Activated CD4-positive, alpha-beta memory T cell treated with anti-CD3 and anti-CD28 coated beads for 36 hours (primary cell): ENCODE data around the gene FMC1. TPM values are rescaled to one million over a fixed set of nuclear protein-coding genes. Genes with fewer than 3 reads are reported as not detected.
A peak's percentile ranks its signal among the peaks of the same experiment; 100 is the strongest.
"Not testable (repeated sequence)": the region's sequence is repeated elsewhere in the genome, so short reads cannot be mapped to it uniquely, and the experiment has no call there.

Experiments
- CTCF ChIA-PET: fragments of 350-600 bp; sonication (Branson Sonifier 250); formaldehyde crosslinking; loops from one replicate; lab custom pipeline; 2021; ENCODE audit warnings: antibody characterized with exemption, inconsistent platforms; lab: Charles Lee
- POLR2A ChIA-PET: fragments of 350-600 bp; sonication (Branson Sonifier 250); formaldehyde crosslinking; loops from one replicate; lab custom pipeline; 2021; ENCODE audit warnings: antibody characterized with exemption; lab: Charles Lee
- DNase-seq: peaks from one replicate; pipeline ENCODE4 v3.0.0-alpha.2; 2020
- H3K27ac Mint-ChIP-seq: one replicate; pipeline ENCODE4 v1.8.0; 2021; ENCODE audit warnings: mixed read lengths
- H3K27me3 Mint-ChIP-seq: one replicate; pipeline ENCODE4 v1.8.0; 2021; ENCODE audit warnings: mixed read lengths
- H3K36me3 Mint-ChIP-seq: one replicate; pipeline ENCODE4 v1.8.0; 2021; ENCODE audit warnings: mixed read lengths
- H3K4me1 Mint-ChIP-seq: one replicate; pipeline ENCODE4 v1.8.0; 2021; ENCODE audit warnings: low read depth, mixed read lengths
- H3K4me3 Mint-ChIP-seq: one replicate; pipeline ENCODE4 v1.8.0; 2021; ENCODE audit warnings: mild to moderate bottlenecking, mixed read lengths
- H3K9me3 Mint-ChIP-seq: one replicate; pipeline ENCODE4 v1.8.0; 2021; ENCODE audit warnings: mixed read lengths
- intact Hi-C: fragments of 100-400 bp; cut with micrococcal nuclease; formaldehyde crosslinking; loops from one replicate; pipeline ENCODE4 v1.15.1; 2023
- total RNA-seq, 2 experiments: library from RNA; stranded (reverse); gene quantifications; one replicate each; pipeline ENCODE4 v1.2.3, GENCODE V29; 2021

The FMC1 gene
- 1 to 10 TPM; 4.4 to 5.0 TPM for total RNA-seq

DNA sequence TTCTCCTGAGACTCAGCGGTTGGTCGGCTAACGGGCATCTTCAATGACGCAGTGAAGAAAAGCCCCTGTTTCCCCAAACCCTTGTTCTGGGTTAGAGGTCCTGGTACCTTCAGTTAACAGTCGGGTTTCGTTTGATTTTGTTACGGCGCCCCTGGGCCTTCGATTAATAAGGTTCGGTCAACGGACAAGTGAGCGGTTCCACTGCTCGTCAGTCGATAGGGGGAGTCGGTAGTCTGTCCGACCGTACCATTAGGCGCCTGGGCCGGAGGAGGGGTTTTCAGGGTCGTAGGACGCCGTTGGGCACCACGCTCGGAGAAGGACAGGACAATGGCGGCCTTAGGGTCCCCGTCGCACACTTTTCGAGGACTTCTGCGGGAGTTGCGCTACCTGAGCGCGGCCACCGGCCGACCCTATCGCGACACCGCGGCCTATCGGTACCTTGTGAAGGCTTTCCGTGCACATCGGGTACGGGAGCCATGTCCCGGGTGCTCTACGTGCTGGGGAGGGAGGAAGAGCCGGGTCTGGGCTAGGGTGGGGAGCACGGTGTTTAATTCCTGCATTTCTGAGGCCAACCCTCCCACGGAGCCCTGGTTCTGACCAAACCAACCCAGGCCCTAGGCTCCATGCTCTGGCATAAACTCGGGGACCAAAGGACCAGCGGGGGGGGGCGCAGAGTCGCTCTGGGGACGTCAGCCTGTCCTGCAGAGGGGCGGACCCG lies at the start of gene FMC1:
Gene FMC1 (plus strand): TSS at position 280 of the 718 bp plus-strand sequence. CDS start 48 bp downstream, at position 328.
- H3K9me3 Mint-ChIP-seq: peaks cover 15% of the 10 kb centered on the region
- H3K36me3 Mint-ChIP-seq: peaks cover 10% of the 10 kb centered on the region
- CTCF ChIA-PET: interaction anchor here (1.4 to 2.2 kb wide), 2 partner anchors 11 to 324 kb away, joined by 4 to 7 read pairs; no protein-coding TSS in a partner anchor

DNA sequence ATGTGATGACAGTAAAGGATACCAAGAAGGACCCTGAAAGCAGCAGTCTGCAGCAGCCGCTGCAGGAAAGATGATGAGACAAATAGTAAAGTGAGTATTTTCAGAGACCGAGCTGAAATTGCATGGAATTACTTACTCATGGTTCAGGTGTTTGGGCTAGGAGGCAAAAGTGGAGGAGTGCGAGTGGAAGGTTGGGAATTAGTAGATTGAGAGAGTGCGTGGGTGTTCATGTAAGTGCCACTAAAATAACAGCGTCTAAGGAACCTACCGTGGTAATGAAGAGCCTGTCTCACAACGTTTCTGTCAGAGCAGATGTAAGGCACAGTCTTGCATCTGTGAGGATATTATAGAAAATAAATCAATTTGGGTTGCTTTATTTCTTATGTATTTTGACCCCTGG lies 48.3 kb upstream of the FMC1 start:
- Mint-ChIP-seq H3K27ac (no peak overlapping the region), H3K4me3 (no peak overlapping the region), H3K36me3 (peaks cover 5% of the 10 kb centered on the region), H3K27me3 (no peaks in the 10 kb centered on the region), H3K9me3 (no peaks in the 10 kb centered on the region), H3K4me1 (peaks cover 3% of the 10 kb centered on the region)
- intact Hi-C loops: no loop called here
- DNase-seq: no peak
- ChIA-PET POLR2A (no interaction called here), CTCF (no interaction called here)

More for the DNA sequence above, at the start of gene FMC1:
- peaks cover 4% of the 10 kb centered on the region for H3K27me3 Mint-ChIP-seq
- H3K4me3 Mint-ChIP-seq: peak within 1 kb of the TSS; percentile 86
- POLR2A ChIA-PET: interaction anchor here (0.6 to 2.6 kb wide), 2 partner anchors 18 to 290 kb away, joined by 3 to 29 read pairs; partner anchors contain the start of gene LUC7L2
- H3K27ac Mint-ChIP-seq: peak within 1 kb of the TSS; percentile 99
- intact Hi-C loops: loop anchor here (2.0 to 10.0 kb wide), 3 partner anchors 246 to 879 kb away; partner anchors contain the start of gene TRIM24
- H3K4me1 Mint-ChIP-seq: peaks cover 27% of the 10 kb centered on the region
- peak; percentile 92 for DNase-seq

DNA sequence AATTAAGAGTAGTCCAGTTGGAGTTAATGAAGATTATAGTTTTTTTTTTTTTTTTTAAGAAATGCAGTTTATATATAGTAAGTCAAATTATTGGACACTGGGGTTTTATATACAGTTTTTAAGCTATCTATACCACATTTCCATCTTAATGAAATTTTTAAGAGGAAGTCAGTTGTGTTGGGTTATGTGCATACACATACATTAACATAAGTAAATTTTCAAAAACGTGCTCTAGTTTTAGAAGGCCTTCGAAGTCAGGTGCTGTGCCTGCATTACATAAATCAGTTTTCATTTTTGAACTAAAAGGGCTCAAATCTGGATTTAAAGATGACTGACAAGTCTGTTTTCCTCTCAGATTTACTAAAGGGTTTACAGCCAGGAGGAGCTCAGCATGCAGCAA lies 47.6 kb upstream of the FMC1 start:
- intact Hi-C loops: no loop called here
- no peak for DNase-seq
- ChIA-PET POLR2A (no interaction called here), CTCF (no interaction called here)
- H3K4me3 Mint-ChIP-seq: no peak overlapping the region
- H3K4me1 Mint-ChIP-seq: peaks cover 3% of the 10 kb centered on the region
- H3K9me3 Mint-ChIP-seq: no peaks in the 10 kb centered on the region
- H3K36me3 Mint-ChIP-seq: peaks cover 7% of the 10 kb centered on the region
- no peaks in the 10 kb centered on the region for H3K27me3 Mint-ChIP-seq
- no peak overlapping the region for H3K27ac Mint-ChIP-seq

GRCh38 chr7:139294241-139294640 lies 46.9 kb upstream of the FMC1 start:
- no peak for DNase-seq
- ChIA-PET CTCF (no interaction called here), POLR2A (no interaction called here)
- intact Hi-C loops: no loop called here
- peaks cover 3% of the 10 kb centered on the region for H3K4me1 Mint-ChIP-seq
- H3K4me3 Mint-ChIP-seq: no peak overlapping the region
- H3K9me3 Mint-ChIP-seq: no peaks in the 10 kb centered on the region
- no peak overlapping the region for H3K27ac Mint-ChIP-seq
- no peaks in the 10 kb centered on the region for H3K27me3 Mint-ChIP-seq
- peaks cover 7% of the 10 kb centered on the region for H3K36me3 Mint-ChIP-seq

DNA sequence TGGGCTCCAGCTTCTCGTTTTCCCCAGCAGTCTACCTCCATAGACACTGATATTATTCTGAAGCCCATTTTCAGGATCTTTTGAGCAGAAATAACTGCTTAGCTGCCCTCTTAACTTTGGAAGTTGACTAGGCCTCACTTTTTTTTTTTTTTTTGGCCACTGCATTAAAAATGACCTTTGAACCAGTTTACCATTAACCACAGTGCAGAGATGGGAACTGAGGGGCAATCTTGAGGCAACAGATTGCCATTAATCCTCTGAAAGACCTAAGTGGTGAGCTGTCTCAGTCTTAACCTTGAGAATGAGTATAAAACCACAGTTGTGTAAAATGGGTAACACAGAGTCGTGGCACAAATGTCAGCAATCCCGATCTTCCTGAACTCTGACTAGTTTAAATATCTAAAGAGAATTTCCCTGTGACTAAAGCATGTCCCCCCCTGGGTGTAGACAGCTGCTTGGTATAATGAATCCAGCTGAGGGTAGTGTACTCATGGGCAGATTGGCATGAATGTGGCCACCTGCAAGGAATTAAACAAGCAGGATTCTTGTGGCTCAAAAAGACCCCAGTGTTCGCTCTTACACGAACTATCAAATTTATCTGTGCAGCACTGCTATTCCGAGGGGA lies 46.1 kb upstream of the FMC1 start:
- no peaks in the 10 kb centered on the region for H3K9me3 Mint-ChIP-seq
- DNase-seq: no peak
- H3K36me3 Mint-ChIP-seq: peaks cover 9% of the 10 kb centered on the region
- intact Hi-C loops: no loop called here
- ChIA-PET POLR2A (no interaction called here), CTCF (interaction anchor here (0.7 kb wide), 1 partner anchor 277 kb away, joined by 3 read pairs; no protein-coding TSS in a partner anchor)
- H3K4me3 Mint-ChIP-seq: no peak overlapping the region
- H3K27ac Mint-ChIP-seq: no peak overlapping the region
- H3K27me3 Mint-ChIP-seq: no peaks in the 10 kb centered on the region
- peaks cover 3% of the 10 kb centered on the region for H3K4me1 Mint-ChIP-seq

- Mint-ChIP-seq H3K27me3 (no peaks in the 10 kb centered on the region), H3K9me3 (no peaks in the 10 kb centered on the region), H3K4me3 (no peak overlapping the region), H3K4me1 (peaks cover under 1% of the 10 kb centered on the region), H3K36me3 (peaks cover 9% of the 10 kb centered on the region), H3K27ac (no peak overlapping the region)
- intact Hi-C loops: no loop called here
- ChIA-PET CTCF (no interaction called here), POLR2A (no interaction called here)
- DNase-seq: no peak
Observed at GRCh38 chr7:139297795-139298194, 43.3 kb upstream of the FMC1 start.

- CTCF ChIA-PET: no interaction called here
- no peak for DNase-seq
- Mint-ChIP-seq H3K9me3 (no peaks in the 10 kb centered on the region), H3K27ac (no peak overlapping the region), H3K4me3 (no peak overlapping the region), H3K4me1 (no peaks in the 10 kb centered on the region), H3K36me3 (peaks cover 9% of the 10 kb centered on the region), H3K27me3 (no peaks in the 10 kb centered on the region)
- intact Hi-C loops: no loop called here
- POLR2A ChIA-PET: no interaction called here
Observed at GRCh38 chr7:139299296-139299695, 41.8 kb upstream of the FMC1 start.

DNA sequence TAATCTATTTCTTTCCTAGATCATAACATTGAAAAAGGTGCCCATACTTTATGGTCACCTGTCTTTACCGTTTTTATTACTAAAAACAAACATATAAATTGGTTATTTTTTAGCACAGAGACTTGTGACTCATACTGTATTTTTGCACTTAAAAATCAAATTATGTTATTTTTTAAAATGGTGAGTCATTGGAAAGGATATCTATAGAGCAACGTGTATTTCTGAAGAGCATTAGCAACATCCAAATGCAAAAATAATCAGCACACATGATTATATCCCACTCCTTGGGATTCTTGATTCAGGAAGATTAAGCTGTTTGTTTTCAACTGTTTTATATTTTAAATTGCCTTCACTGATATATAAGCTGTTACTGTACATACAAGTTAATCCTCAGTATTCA lies 40.7 kb upstream of the FMC1 start:
- H3K27me3 Mint-ChIP-seq: no peaks in the 10 kb centered on the region
- no peaks in the 10 kb centered on the region for H3K9me3 Mint-ChIP-seq
- intact Hi-C loops: no loop called here
- ChIA-PET CTCF (no interaction called here), POLR2A (no interaction called here)
- H3K27ac Mint-ChIP-seq: no peak overlapping the region
- DNase-seq: no peak
- peaks cover 9% of the 10 kb centered on the region for H3K36me3 Mint-ChIP-seq
- H3K4me3 Mint-ChIP-seq: no peak overlapping the region
- no peaks in the 10 kb centered on the region for H3K4me1 Mint-ChIP-seq

DNA sequence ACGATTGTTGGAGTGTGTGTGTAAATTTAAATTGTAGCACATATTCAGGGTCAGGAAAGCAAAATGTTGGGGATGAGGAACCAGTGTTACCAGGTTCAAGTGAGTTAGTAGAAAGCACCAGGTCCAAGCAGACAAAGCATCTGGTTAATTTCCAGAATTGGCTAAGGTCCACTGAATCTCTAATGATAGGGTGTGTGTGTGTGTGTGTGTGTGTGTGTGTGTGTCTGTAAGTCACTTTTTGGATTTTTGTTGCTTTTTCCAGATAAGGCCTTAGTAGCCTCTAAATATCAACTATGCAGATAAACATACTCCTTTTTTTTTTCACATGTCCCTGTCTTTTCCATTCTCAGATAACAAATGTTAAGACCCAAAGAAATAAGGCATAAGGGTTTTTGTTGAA lies 36.6 kb upstream of the FMC1 start:
- ChIA-PET CTCF (no interaction called here), POLR2A (no interaction called here)
- Mint-ChIP-seq H3K4me1 (no peaks in the 10 kb centered on the region), H3K27me3 (no peaks in the 10 kb centered on the region), H3K9me3 (no peaks in the 10 kb centered on the region), H3K4me3 (no peak overlapping the region), H3K36me3 (peaks cover 3% of the 10 kb centered on the region), H3K27ac (no peak overlapping the region)
- intact Hi-C loops: no loop called here
- no peak for DNase-seq

- no peak overlapping the region for H3K4me3 Mint-ChIP-seq
- no peaks in the 10 kb centered on the region for H3K4me1 Mint-ChIP-seq
- peaks cover 1% of the 10 kb centered on the region for H3K27me3 Mint-ChIP-seq
- intact Hi-C loops: no loop called here
- ChIA-PET CTCF (interaction anchor here (0.7 kb wide), 1 partner anchor 116 kb away, joined by 3 read pairs; no protein-coding TSS in a partner anchor), POLR2A (no interaction called here)
- no peak for DNase-seq
- H3K36me3 Mint-ChIP-seq: no peaks in the 10 kb centered on the region
- no peaks in the 10 kb centered on the region for H3K9me3 Mint-ChIP-seq
- H3K27ac Mint-ChIP-seq: no peak overlapping the region
Observed at GRCh38 chr7:139317939-139318505, 23.1 kb upstream of the FMC1 start.

DNA sequence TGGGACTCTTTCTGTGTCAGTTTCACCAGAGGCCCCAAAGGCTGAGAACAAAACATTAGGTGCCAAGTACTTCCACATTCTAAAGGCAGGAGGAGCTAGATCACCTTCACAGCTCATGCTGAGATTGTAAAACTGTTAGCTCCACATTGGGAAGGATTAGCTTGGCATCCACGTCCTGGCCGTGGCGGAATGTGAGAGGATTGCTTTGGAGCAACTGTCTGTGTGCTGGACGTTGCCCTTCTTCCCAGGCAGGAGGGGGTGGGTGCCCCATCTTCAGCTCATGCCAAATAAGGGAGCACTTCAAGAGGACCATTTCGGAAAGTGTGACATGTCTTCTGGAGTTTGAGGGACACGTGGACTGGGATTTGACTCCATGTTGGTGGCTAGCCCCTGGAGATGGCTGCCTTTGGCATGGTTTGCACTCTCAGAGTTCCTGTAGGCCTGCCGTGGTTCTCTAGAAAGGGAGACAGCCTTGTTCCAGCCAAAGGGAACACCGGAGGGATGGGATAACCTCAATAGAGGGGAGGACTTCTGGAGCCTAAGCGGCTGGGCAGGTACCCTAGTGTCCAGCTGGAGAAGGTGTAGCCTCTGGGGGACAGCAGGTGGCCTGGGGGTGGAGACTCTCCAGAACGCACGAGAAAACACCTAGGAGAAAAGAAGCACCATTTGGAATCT lies 19.9 kb upstream of the FMC1 start:
- Mint-ChIP-seq H3K36me3 (no peaks in the 10 kb centered on the region), H3K9me3 (no peaks in the 10 kb centered on the region), H3K27ac (no peak overlapping the region), H3K27me3 (peaks cover 1% of the 10 kb centered on the region), H3K4me1 (no peaks in the 10 kb centered on the region), H3K4me3 (no peak overlapping the region)
- POLR2A ChIA-PET: no interaction called here
- CTCF ChIA-PET: interaction anchor here (0.7 kb wide), 1 partner anchor 42 kb away, joined by 4 read pairs; no protein-coding TSS in a partner anchor
- DNase-seq: no peak
- intact Hi-C loops: no loop called here

DNA sequence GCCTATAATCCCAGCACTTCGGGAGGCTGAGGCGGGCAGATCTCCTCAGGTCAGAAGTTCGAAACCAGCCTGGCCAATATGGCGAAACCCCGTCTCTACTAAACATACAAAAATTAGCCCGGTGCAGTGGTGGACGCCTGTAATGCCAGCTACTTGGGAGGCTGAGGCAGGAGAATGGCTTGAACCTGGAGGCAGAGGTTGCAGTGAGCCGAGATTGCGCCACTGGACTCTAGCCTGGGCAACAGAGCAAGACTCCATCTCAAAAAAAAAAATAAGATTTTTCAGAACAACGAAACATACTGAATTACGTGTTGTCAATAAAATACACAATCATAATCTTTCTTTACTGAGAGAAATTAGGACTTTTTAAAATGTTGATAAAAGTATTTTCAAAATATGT lies 16.4 kb upstream of the FMC1 start:
- H3K27me3 Mint-ChIP-seq, intact Hi-C loops, CTCF ChIA-PET, H3K4me3 Mint-ChIP-seq, H3K4me1 Mint-ChIP-seq, DNase-seq, POLR2A ChIA-PET, H3K27ac Mint-ChIP-seq, H3K9me3 Mint-ChIP-seq, H3K36me3 Mint-ChIP-seq: not testable (repeated sequence)
